GM12872 (cell line): ENCODE data around the gene SLC17A7.

Source experiments
- TF ChIP-seq, protein P1 (sequence below): IDR thresholded peaks from 3 replicates; pipeline ENCODE4 v1.5.1; 2011; ENCODE audit warnings: low read depth, mild to moderate bottlenecking, low read length, moderate library complexity; ENCODE audit not compliant: insufficient read depth

SLC17A7 gene

GRCh38 chr19:49398001-49398615 lies 43.2 kb downstream of the SLC17A7 start:
- TF ChIP-seq, protein P1, sequence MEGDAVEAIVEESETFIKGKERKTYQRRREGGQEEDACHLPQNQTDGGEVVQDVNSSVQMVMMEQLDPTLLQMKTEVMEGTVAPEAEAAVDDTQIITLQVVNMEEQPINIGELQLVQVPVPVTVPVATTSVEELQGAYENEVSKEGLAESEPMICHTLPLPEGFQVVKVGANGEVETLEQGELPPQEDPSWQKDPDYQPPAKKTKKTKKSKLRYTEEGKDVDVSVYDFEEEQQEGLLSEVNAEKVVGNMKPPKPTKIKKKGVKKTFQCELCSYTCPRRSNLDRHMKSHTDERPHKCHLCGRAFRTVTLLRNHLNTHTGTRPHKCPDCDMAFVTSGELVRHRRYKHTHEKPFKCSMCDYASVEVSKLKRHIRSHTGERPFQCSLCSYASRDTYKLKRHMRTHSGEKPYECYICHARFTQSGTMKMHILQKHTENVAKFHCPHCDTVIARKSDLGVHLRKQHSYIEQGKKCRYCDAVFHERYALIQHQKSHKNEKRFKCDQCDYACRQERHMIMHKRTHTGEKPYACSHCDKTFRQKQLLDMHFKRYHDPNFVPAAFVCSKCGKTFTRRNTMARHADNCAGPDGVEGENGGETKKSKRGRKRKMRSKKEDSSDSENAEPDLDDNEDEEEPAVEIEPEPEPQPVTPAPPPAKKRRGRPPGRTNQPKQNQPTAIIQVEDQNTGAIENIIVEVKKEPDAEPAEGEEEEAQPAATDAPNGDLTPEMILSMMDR: no peak

GRCh38 chr19:49396738-49397505 lies 44.4 kb downstream of the SLC17A7 start:
- TF ChIP-seq, protein P1: no peak

- TF ChIP-seq, protein P1: no peak
Observed at GRCh38 chr19:49395581-49396407, 45.5 kb downstream of the SLC17A7 start.

- TF ChIP-seq, protein P1: no peak
Observed at GRCh38 chr19:49393881-49394280, 47.4 kb downstream of the SLC17A7 start.

DNA sequence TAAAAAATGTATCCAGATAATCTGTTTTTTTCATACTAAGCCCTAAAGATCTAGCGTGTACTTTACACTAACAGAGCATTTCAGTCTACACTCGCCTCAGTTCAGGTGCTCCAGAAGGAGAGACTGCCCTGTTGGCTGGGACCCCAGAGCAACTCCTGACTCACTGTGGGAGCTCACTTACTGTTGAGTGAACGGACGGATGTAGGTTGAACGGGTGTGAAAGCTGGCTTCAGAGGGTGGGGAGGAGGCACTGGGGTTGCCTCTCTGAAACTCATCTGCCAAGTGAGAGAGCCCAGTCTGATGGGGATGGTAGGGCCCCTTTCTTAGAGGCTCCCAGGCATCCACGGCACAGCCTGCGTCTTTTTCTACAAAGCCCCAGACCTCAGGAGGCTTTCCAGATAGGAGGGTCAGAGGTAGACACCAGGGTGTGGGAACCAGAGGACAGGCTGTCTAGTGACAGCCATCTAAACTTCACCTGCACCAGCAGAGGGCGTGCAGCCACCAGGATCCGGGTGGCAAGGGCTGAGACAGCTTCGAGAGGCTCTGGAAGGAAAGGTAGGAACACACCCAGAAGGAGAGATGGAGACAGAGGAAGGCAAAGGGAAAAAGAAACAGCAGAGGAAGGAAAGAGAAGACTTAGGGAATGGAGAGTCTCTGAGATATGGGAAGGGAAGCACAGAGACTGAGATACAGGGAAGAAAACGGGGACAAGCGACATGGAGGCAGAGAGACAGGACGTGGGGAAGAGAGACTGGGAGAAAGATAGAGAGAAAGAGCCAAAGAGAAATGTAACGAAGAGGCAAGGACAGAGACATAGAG lies 49.5 kb downstream of the SLC17A7 start:
- TF ChIP-seq, protein P1: peak; percentile 89

DNA sequence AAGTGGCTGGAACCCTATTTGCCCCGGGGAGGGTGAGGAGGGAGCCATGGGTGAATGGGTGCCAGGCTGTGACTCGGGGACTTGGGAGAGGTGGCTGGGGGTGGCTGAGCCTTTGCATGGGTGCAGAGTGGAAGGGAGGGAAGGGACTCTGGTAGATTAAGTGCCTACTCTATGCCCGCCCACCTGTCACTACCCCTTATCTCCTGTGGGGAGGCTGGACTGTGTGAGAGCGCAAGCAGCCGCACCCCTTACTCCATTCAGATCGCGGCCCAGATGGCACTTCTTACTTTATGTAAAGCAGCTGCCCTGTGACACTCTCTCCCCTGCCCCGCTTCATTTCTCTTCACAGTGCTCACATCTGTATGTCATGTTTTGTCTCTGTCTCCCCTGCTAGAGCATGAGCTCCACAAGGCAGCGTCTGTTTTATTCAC lies 50.4 kb downstream of the SLC17A7 start:
- TF ChIP-seq, protein P1: no peak
